Stimulated activated CD4-positive, alpha-beta T cell treated with anti-CD3 and anti-CD28 coated beads, Interleukin-2, amount 100 ng/mL, for 24 hours (primary cell): Measurements from ENCODE around the gene MRPL41.
"Not testable (repeated sequence)": the region's sequence is repeated elsewhere in the genome, so short reads cannot be mapped to it uniquely, and the experiment has no call there.

Source experiments
- DNase-seq, 2 donors: peaks; one replicate each; pipeline ENCODE4 v3.0.0-alpha.2; 2020

MRPL41 gene

GRCh38 chr9:137522746-137523455 lies 28.8 kb upstream of the MRPL41 start:
- DNase-seq, result no peak

DNA sequence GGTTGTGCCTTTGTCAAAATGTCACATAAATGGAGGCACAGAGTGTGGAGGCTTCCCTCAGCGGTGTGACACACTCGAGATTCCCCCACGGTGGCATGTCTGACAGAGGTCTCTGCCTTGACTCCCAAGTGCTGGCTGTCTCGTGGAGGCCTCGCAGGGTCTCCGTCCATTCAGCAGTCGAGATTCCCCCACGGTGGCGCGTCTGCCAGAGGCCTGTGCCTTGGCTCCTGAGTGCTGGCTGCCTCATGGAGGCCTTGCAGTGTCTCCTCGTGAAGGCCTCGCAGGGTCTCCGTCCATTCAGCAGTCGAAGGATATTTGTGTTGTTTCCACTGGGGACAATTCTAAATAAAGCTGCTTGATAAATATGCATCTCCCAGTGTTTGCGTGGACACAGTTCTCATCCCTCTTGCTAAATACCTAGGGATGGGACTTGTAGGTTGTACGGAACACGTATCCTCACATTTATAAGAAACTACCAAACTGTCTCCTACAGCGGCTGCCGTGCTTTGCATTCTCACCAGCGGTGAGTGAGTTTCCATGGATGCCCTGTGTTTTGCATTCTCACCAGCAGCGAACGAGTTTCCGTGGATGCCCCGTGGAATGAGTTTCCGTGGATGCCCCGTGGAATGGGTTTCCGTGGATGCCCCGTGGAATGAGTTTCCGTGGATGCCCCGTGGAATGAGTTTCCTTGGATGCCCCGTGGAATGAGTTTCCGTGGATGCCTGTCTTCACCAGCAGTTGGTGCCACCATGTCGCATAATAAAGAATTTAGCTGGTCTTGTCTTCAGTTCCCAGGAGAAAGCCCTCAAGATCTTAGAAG lies 27.3 kb upstream of the MRPL41 start:
- DNase-seq, result no peak

DNA sequence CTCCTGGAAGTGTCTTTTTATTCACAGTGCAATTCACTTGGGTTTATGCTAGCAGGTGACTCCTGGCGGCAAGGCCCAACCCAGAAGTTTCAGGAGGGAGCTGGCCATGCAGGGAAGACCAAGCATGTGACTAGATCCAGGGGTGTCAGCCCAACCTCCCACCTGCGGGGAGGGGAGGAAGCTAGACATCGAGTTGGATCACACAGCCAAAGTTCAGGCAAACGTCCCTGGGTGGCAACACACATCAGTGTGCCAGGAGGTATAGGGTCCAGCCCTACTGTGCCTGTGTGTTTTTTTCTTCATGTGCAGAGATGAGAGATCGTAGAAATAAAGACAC lies 26.7 kb upstream of the MRPL41 start:
- no peak for DNase-seq

DNA sequence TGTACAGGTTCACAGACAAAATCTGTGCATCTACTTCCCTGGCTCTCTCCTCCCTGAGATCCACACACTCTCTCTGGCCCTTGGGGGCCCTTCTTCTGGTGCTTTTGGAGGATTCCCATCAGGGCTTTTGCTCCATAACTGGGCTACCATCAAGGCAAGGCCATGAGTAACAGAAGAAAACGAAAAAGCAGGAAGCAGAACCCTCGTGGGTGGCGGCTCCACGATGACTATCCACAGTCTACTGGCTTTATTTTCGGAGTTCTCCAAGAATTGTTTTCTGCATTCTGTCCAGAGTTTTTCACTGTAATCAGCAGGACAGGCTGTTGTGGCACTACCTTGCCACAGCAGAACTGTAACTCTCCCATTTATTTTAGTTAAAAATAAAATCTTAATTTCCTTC lies 21.3 kb upstream of the MRPL41 start:
- DNase-seq, result no peak

DNA sequence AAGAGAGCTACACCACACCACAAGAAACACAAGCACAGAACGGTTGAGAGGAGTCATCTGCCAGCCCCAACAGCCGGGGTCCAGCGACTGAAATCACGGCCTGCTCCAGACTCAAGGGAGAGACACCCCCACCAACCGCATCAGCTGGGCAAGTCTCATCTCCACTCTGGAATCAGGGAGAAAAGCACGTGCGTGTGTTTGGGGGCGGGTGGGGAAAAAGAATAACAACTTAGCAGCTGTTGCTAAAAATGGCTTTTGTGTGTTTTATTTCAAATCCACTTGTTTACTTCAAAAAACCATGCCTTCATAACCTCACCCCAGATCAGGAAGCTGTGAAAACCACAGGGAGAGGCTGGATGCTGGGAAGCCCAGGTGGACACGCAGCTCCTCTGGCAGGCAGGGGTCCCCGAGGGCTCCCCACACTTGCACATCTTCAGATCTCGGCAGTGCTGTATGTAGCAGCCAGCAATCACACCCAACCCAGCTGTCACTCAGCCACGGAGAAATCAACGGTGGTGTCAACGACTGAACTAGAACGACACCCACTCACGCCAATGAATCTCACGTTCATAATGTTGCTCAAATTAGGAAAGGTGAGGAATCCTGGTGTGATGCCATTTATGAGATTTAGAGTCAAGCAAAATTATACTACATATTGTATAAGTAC lies 20.4 kb upstream of the MRPL41 start:
- no peak for DNase-seq

- not testable (repeated sequence) for DNase-seq
These were observed 18.7 kb upstream of the MRPL41 start for GRCh38 chr9:137532891-137533468.

GRCh38 chr9:137534256-137535119 lies 17.2 kb upstream of the MRPL41 start:
- DNase-seq, result peak in 1 of 2 donors; percentile 26

DNA sequence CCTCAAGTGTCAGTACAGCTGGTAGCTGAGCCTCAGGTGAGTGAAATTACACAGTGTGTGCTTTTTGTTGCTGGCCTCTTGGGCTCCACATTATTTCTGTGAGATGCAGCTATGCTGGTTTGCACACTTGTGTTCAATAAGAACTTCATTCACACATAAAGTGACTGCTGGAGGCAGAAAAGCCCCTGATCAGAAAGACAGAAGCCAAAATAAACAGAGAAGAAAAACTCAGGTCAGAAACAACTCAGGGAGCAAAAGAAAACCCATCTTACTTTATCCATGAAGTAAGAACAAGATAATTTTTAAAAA lies 16.6 kb upstream of the MRPL41 start:
- DNase-seq, result no peak

GRCh38 chr9:137536594-137537131 lies 15.0 kb upstream of the MRPL41 start:
- DNase-seq, result not testable (repeated sequence)

- no peak for DNase-seq
These were observed 13.6 kb upstream of the MRPL41 start for GRCh38 chr9:137538058-137538457.

DNA sequence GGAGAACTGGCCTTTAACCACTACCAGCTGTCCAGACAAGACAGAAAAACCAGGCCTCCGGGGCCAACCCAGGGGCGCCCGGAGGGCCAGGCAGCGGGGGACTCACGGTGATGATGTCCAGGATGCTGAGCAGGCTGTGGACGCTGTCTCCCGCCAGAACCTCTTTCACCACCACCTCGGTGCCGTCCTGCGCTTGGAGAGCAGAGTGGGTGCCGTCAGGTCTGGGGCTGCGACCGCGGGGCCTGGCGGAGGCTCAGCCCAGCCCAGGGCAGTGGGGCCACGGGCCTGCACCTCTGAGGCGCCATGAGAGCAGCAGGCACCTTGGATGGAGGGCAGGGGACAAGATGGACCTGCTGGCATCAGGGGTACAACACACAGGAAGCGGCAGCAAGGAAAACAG lies 11.1 kb upstream of the MRPL41 start:
- no peak for DNase-seq

DNA sequence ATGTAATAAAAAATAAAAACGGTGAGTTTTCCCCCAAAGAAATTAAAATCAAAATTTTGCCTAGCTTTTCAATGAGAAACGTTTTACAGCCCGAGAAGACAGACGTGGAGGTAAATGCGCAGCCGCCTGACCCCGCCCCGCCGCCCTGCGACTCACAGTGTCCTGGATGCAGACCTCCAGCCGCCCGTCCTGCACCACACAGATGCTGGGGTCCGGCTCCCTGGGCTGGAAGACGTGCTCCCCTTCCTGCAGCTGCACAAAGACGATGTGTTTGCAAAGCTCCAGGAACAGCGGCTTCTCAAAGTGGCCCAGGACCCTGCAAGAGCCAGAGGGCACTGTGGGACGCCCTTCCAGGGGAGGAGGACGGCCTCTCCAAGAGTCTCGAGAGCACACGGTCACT lies 9.2 kb upstream of the MRPL41 start:
- no peak for DNase-seq

DNA sequence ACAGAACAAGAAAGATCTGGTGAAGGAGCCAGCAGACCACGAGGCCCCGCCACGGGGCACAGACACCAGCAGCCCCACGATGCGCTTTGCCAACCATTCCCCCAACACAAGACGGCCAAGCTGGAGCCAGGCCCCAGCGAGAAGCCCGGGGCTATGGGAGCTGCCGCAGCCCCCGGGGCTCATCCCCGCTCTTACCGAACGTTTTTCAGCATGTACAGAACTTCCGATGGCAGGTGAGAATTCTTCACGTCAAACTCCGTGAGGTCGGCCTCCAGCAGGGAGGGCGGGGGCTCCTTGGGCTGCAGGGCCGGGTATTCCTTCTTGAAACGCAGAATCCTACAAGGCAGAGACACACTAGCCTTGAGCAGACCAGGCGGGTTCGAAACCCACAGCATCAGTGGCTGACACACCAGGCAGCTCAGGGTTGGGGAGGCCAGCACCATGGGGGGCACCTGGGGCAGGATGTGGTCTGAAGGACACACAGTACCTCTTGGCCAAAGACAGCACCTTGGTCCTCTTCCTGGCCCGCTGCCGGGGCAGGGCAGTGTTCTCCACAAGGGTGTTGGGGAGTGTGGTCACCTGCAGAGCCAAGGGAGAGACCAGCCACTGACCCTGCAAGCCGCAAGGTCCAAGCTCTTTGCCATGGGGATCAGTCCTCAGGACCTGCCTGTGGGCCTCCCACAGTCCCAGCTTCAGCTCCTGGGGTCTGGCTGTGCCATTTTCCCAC lies 8.3 kb upstream of the MRPL41 start:
- DNase-seq, result no peak

GRCh38 chr9:137544176-137544760 lies 7.4 kb upstream of the MRPL41 start:
- DNase-seq, result no peak

GRCh38 chr9:137545123-137545522 lies 6.6 kb upstream of the MRPL41 start:
- DNase-seq, result no peak

GRCh38 chr9:137547687-137548543 lies 3.8 kb upstream of the MRPL41 start:
- DNase-seq, result no peak

DNA sequence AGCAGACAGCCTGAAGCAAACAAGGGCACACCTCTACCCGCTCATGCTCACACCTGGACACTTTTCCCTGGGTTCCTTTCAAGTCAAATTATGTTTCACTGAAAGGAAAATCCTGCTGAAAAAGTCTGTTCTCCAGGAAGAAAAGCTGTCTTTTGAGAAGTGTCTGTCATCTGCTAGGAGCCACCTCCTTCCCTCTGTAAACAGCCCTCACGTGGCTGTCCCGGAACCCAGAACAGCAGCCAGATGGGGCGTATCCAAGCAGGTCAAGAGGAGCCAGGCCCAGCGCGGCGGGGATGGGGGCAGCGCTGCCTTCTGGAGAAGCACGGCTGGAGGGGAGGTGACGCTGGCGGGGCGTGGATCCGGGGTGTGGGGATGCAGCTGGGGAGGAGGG lies 1.5 kb upstream of the MRPL41 start, which contains the start of gene PNPLA7:
PNPLA7 (minus strand) TSS at position 172 of the 391 bp plus-strand sequence. CDS start 205 bp downstream, outside the sequence.
- DNase-seq, result peak; percentile 48 to 59

GRCh38 chr9:137550958-137551263 lies 768 bp upstream of the MRPL41 start:
- DNase-seq, result not testable (repeated sequence)

GRCh38 chr9:137552022-137552768 lies 516 bp downstream of the MRPL41 start:
- peak; percentile 35 to 36 for DNase-seq

DNA sequence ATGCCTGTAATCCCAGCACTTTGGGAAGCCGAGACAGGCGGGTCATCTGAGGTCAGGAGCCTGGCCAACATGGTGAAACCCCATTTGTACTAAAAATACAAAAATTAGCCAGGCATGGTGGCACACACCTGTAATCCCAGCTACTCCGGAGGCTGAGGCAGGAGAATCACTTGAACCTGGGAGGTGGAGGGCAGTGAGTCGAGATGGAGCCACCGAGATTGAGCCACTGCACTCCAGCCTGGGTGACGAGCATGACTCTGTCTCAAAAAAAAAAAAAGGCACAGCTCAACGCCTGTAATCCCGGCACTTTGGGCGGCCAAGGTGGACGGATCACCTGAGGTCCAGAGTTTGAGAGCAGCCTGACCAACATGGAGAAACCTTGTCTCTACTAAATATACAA lies 2.0 kb downstream of the MRPL41 start:
- not testable (repeated sequence) for DNase-seq
